Neural progenitor cell (in vitro differentiated cells): ENCODE results near the gene RAD51B. TPM values are rescaled to one million over a fixed set of nuclear protein-coding genes. Genes with fewer than 3 reads are reported as not detected.
A peak's percentile ranks its signal among the peaks of the same experiment; 100 is the strongest.

Experiments used
- DNase-seq: peaks from one replicate; pipeline ENCODE4 v3.0.0-alpha.2; 2016; ENCODE audit warnings: low spot score
- H2AFZ ChIP-seq: fragments of 200-600 bp; sonication (generic); replicated peaks from 2 replicates; pipeline ENCODE4 v1.6.1; 2016; ENCODE audit warnings: antibody characterized with exemption
- H3F3A ChIP-seq: fragments of 200-600 bp; sonication (generic); 2 replicates; pipeline ENCODE4 v1.6.1; 2016; ENCODE audit warnings: antibody characterized with exemption, low read depth
- H3K27ac ChIP-seq: fragments of 200-600 bp; sonication (generic); 2 replicates; pipeline ENCODE4 v1.5.1; 2016; ENCODE audit warnings: mild to moderate bottlenecking
- H3K27me3 ChIP-seq: fragments of 200-600 bp; sonication (generic); 2 replicates; pipeline ENCODE4 v1.6.1; 2016; ENCODE audit warnings: mild to moderate bottlenecking, moderate library complexity
- H3K36me3 ChIP-seq: fragments of 200-600 bp; sonication (generic); 2 replicates; pipeline ENCODE4 v1.5.1; 2016
- H3K4me1 ChIP-seq: fragments of 200-600 bp; sonication (generic); 2 replicates; pipeline ENCODE4 v1.6.1; 2016; ENCODE audit warnings: mixed run types
- H3K4me2 ChIP-seq: fragments of 200-600 bp; sonication (generic); 2 replicates; pipeline ENCODE4 v1.6.1; 2016
- H3K4me3 ChIP-seq: fragments of 200-600 bp; sonication (generic); 2 replicates; pipeline ENCODE4 v1.5.1; 2016
- H3K79me2 ChIP-seq: fragments of 200-600 bp; sonication (generic); 2 replicates; pipeline ENCODE4 v1.6.1; 2016; ENCODE audit warnings: low read depth
- H3K9ac ChIP-seq: fragments of 200-600 bp; sonication (generic); 2 replicates; pipeline ENCODE4 v1.6.1; 2016
- H3K9me3 ChIP-seq: fragments of 200-600 bp; sonication (generic); 2 replicates; pipeline ENCODE4 v1.5.1; 2016; ENCODE audit warnings: low read depth
- H4K20me1 ChIP-seq: fragments of 200-600 bp; sonication (generic); 2 replicates; pipeline ENCODE4 v1.6.1; 2016; ENCODE audit warnings: low read depth
- H3K27ac Mint-ChIP-seq: 3 replicates; pipeline ENCODE4 v1.8.0; 2021; ENCODE audit warnings: mixed read lengths
- H3K27me3 Mint-ChIP-seq: 2 replicates; pipeline ENCODE4 v1.8.0; 2022; ENCODE audit warnings: low read depth, mild to moderate bottlenecking, inconsistent platforms, moderate library complexity, mixed read lengths; ENCODE audit not compliant: insufficient read depth
- H3K36me3 Mint-ChIP-seq: 3 replicates; pipeline ENCODE4 v1.8.0; 2021; ENCODE audit warnings: mixed read lengths
- H3K4me1 Mint-ChIP-seq: 3 replicates; pipeline ENCODE4 v1.8.0; 2021; ENCODE audit warnings: mixed read lengths
- H3K4me3 Mint-ChIP-seq: 3 replicates; pipeline ENCODE4 v1.8.0; 2021; ENCODE audit warnings: mild to moderate bottlenecking, moderate library complexity, mixed read lengths
- H3K9me3 Mint-ChIP-seq: 3 replicates; pipeline ENCODE4 v1.8.0; 2020; ENCODE audit warnings: mixed read lengths
- CTCF ChIP-seq: fragments of 200-600 bp; sonication (generic); IDR thresholded peaks from 2 replicates; pipeline ENCODE4 v1.5.1; 2017; ENCODE audit warnings: antibody characterized with exemption, mild to moderate bottlenecking
- EZH2 ChIP-seq: fragments of 200-600 bp; sonication (generic); IDR thresholded peaks from 2 replicates; pipeline ENCODE4 v1.6.1; 2017; ENCODE audit warnings: antibody characterized with exemption, mild to moderate bottlenecking, moderate library complexity
- EZH2phosphoT487 ChIP-seq: fragments of 200-600 bp; sonication (generic); IDR thresholded peaks from 2 replicates; pipeline ENCODE4 v1.6.1; 2017; ENCODE audit warnings: antibody characterized with exemption
- total RNA-seq: library from RNA; depleted of rRNA; stranded (reverse); fragments of >200 nt; gene quantifications from 2 replicates; pipeline ENCODE4 v1.2.3, GENCODE V29; 2015; ENCODE audit warnings: low replicate concordance

RAD51B gene
- total RNA-seq, 1 donor from 2014 or later: 50.5 TPM

- no peak overlapping the region for H3K9ac ChIP-seq
- no peak overlapping the region for H3K27ac ChIP-seq
- no peak overlapping the region for H3K4me3 Mint-ChIP-seq
- no peak overlapping the region for H3K4me3 ChIP-seq
- no peak overlapping the region for H3K27ac Mint-ChIP-seq
- no peaks in the 10 kb centered on the region for H3K36me3 ChIP-seq
- H3K9me3 ChIP-seq: no peaks in the 10 kb centered on the region
- no peak overlapping the region for H2AFZ ChIP-seq
- peaks cover 5% of the 10 kb centered on the region for H3K9me3 Mint-ChIP-seq
- H3K27me3 ChIP-seq: no peaks in the 10 kb centered on the region
- TF ChIP-seq EZH2 (no peak), EZH2phosphoT487 (no peak), CTCF (no peak)
- H3K27me3 Mint-ChIP-seq: peaks cover 3% of the 10 kb centered on the region
- H3K4me1 ChIP-seq: peaks cover 32% of the 10 kb centered on the region
- H4K20me1 ChIP-seq: no peaks in the 10 kb centered on the region
- H3K79me2 ChIP-seq: no peaks in the 10 kb centered on the region
- H3K4me1 Mint-ChIP-seq: peaks cover 57% of the 10 kb centered on the region
- DNase-seq: no peak
- H3F3A ChIP-seq: peaks cover 37% of the 10 kb centered on the region
- H3K36me3 Mint-ChIP-seq: no peaks in the 10 kb centered on the region
- H3K4me2 ChIP-seq: no peak overlapping the region
These were observed 549.9 kb downstream of the RAD51B start for GRCh38 chr14:68369281-68370056.

GRCh38 chr14:68370057-68370360 lies 550.4 kb downstream of the RAD51B start:
- Histone ChIP-seq H3K9me3 (no peaks in the 10 kb centered on the region), H3K4me3 (no peak overlapping the region), H3K27me3 (no peaks in the 10 kb centered on the region), H3K36me3 (no peaks in the 10 kb centered on the region), H3K79me2 (no peaks in the 10 kb centered on the region), H3F3A (peaks cover 31% of the 10 kb centered on the region), H3K9ac (no peak overlapping the region), H3K27ac (no peak overlapping the region), H3K4me2 (no peak overlapping the region), H4K20me1 (no peaks in the 10 kb centered on the region), H2AFZ (no peak overlapping the region), H3K4me1 (peaks cover 27% of the 10 kb centered on the region)
- Mint-ChIP-seq H3K9me3 (peaks cover 5% of the 10 kb centered on the region), H3K27me3 (peaks cover 3% of the 10 kb centered on the region), H3K4me1 (peaks cover 57% of the 10 kb centered on the region), H3K36me3 (no peaks in the 10 kb centered on the region), H3K27ac (no peak overlapping the region), H3K4me3 (no peak overlapping the region)
- TF ChIP-seq EZH2phosphoT487: no peak
- no peak for TF ChIP-seq CTCF
- no peak for TF ChIP-seq EZH2
- no peak for DNase-seq

GRCh38 chr14:68372368-68372767 lies 552.8 kb downstream of the RAD51B start:
- H3K9me3 ChIP-seq: no peaks in the 10 kb centered on the region
- no peaks in the 10 kb centered on the region for H3K27me3 ChIP-seq
- no peak overlapping the region for H3K27ac ChIP-seq
- Mint-ChIP-seq H3K9me3 (peaks cover 5% of the 10 kb centered on the region), H3K27ac (peak overlapping the region; percentile 44), H3K4me1 (peaks cover 53% of the 10 kb centered on the region), H3K27me3 (peaks cover 5% of the 10 kb centered on the region), H3K4me3 (no peak overlapping the region), H3K36me3 (peaks cover 2% of the 10 kb centered on the region)
- H3F3A ChIP-seq: peaks cover 16% of the 10 kb centered on the region
- no peak overlapping the region for H3K4me3 ChIP-seq
- no peak overlapping the region for H2AFZ ChIP-seq
- H3K4me1 ChIP-seq: peaks cover 9% of the 10 kb centered on the region
- no peaks in the 10 kb centered on the region for H4K20me1 ChIP-seq
- no peak overlapping the region for H3K9ac ChIP-seq
- no peaks in the 10 kb centered on the region for H3K36me3 ChIP-seq
- no peaks in the 10 kb centered on the region for H3K79me2 ChIP-seq
- no peak overlapping the region for H3K4me2 ChIP-seq
- no peak for DNase-seq
- TF ChIP-seq CTCF (no peak), EZH2 (no peak), EZH2phosphoT487 (no peak)
